GM23338 (cell line): ENCODE results near the gene MANBA. TPM values are rescaled to one million over a fixed set of nuclear protein-coding genes. Genes with fewer than 3 reads are reported as not detected.

Experiments
- ATAC-seq: fragments of 200-7000 bp; cut with Tn5 transposase; 3 replicates; pipeline ENCODE4 v1.9.1; 2020
- DNase-seq: peaks from one replicate; pipeline ENCODE4 v3.0.0-alpha.2; 2015; ENCODE audit warnings: low spot score
- H2AFZ ChIP-seq: fragments of 200-600 bp; sonication (generic); 2 replicates; pipeline ENCODE4 v1.8.0; 2016; ENCODE audit warnings: antibody characterized with exemption, mild to moderate bottlenecking, moderate library complexity
- H3F3A ChIP-seq: fragments of 200-600 bp; sonication (generic); replicated peaks from 2 replicates; pipeline ENCODE4 v1.8.0; 2017; ENCODE audit warnings: antibody characterized with exemption, mixed run types, low read depth
- H3K27ac ChIP-seq: fragments of 200-600 bp; sonication (generic); 2 replicates; pipeline ENCODE4 v1.6.1; 2016; ENCODE audit warnings: low read depth
- H3K27me3 ChIP-seq: fragments of 200-600 bp; sonication (generic); 2 replicates; pipeline ENCODE4 v1.8.0; 2016; ENCODE audit warnings: mild to moderate bottlenecking, mixed run types, moderate library complexity; ENCODE audit not compliant: insufficient read depth
- H3K36me3 ChIP-seq: fragments of 200-600 bp; sonication (generic); 2 replicates; pipeline ENCODE4 v1.8.0; 2016; ENCODE audit warnings: mild to moderate bottlenecking; ENCODE audit not compliant: insufficient read depth
- H3K4me1 ChIP-seq: fragments of 200-600 bp; sonication (generic); 2 replicates; pipeline ENCODE4 v1.8.0; 2016; ENCODE audit warnings: mild to moderate bottlenecking, moderate library complexity; ENCODE audit not compliant: insufficient read depth
- H3K4me2 ChIP-seq: fragments of 200-600 bp; sonication (generic); 2 replicates; pipeline ENCODE4 v1.7.1; 2017; ENCODE audit warnings: mixed run types
- H3K4me3 ChIP-seq: fragments of 200-600 bp; sonication (generic); 2 replicates; pipeline ENCODE4 v1.6.1; 2016; ENCODE audit warnings: mixed run types
- H3K79me2 ChIP-seq: fragments of 200-600 bp; sonication (generic); replicated peaks from 2 replicates; pipeline ENCODE4 v1.8.0; 2017; ENCODE audit warnings: mild to moderate bottlenecking; ENCODE audit not compliant: insufficient read depth
- H3K9me2 ChIP-seq: fragments of 200-600 bp; sonication (generic); 2 replicates; pipeline ENCODE4 v1.8.0; 2017; ENCODE audit not compliant: insufficient read depth
- H4K20me1 ChIP-seq: fragments of 200-600 bp; sonication (generic); replicated peaks from 2 replicates; pipeline ENCODE4 v1.8.0; 2017; ENCODE audit warnings: mild to moderate bottlenecking; ENCODE audit not compliant: insufficient read depth
- H3K27ac Mint-ChIP-seq: 2 replicates; pipeline ENCODE4 v1.8.0; 2020; ENCODE audit warnings: inconsistent platforms, mild to moderate bottlenecking, moderate library complexity, mixed read lengths
- H3K27me3 Mint-ChIP-seq: 3 replicates; pipeline ENCODE4 v1.8.0; 2022; ENCODE audit warnings: low read depth, mild to moderate bottlenecking, moderate library complexity, mixed read lengths, inconsistent platforms; ENCODE audit not compliant: insufficient read depth, poor library complexity
- H3K36me3 Mint-ChIP-seq: 3 replicates; pipeline ENCODE4 v1.8.0; 2021; ENCODE audit warnings: low read depth, mild to moderate bottlenecking, inconsistent platforms, moderate library complexity, mixed read lengths
- H3K4me1 Mint-ChIP-seq: 3 replicates; pipeline ENCODE4 v1.8.0; 2020; ENCODE audit warnings: mild to moderate bottlenecking, inconsistent platforms, mixed read lengths
- H3K4me3 Mint-ChIP-seq: 3 replicates; pipeline ENCODE4 v1.8.0; 2021; ENCODE audit warnings: moderate library complexity, mild to moderate bottlenecking, inconsistent platforms, mixed read lengths
- H3K9me3 Mint-ChIP-seq: 3 replicates; pipeline ENCODE4 v1.8.0; 2020; ENCODE audit warnings: moderate library complexity, mild to moderate bottlenecking, inconsistent platforms, mixed read lengths
- CREB1 ChIP-seq: fragments of 250-450 bp; sonication (Bioruptor Pico); IDR thresholded peaks from 2 replicates; pipeline ENCODE4 v1.5.0; 2020; ENCODE audit warnings: low read depth, mild to moderate bottlenecking, moderate library complexity
- CTCF ChIP-seq, 2 experiments: fragments of 200-600 bp in 1 of 2; sonication (generic) in 1 of 2; conservative IDR thresholded peaks; 2 replicates each; pipeline versions ENCODE4 v1.5.1 to v1.6.1; 2016 to 2017; ENCODE audit warnings: antibody characterized with exemption in 2 of 2, low read depth in 2 of 2, mild to moderate bottlenecking in 2 of 2, moderate library complexity in 1 of 2
- EZH2 ChIP-seq: fragments of 200-600 bp; sonication (generic); IDR thresholded peaks from one replicate; pipeline ENCODE4 v1.8.0; 2017; ENCODE audit warnings: antibody characterized with exemption, mild to moderate bottlenecking, low read depth; ENCODE audit not compliant: unreplicated experiment
- EZH2phosphoT487 ChIP-seq: fragments of 200-600 bp; sonication (generic); IDR thresholded peaks from one replicate; pipeline ENCODE4 v1.8.1; 2018; ENCODE audit warnings: antibody characterized with exemption; ENCODE audit not compliant: unreplicated experiment
- NANOG ChIP-seq: IDR thresholded peaks from 2 replicates; pipeline ENCODE4 v1.6.1; 2016; ENCODE audit warnings: antibody characterized with exemption, borderline replicate concordance
- POLR2AphosphoS5 ChIP-seq: IDR thresholded peaks from 2 replicates; pipeline ENCODE4 v1.6.1; 2016; ENCODE audit warnings: antibody characterized with exemption, low read depth
- STAT1 ChIP-seq: IDR thresholded peaks from one replicate; pipeline ENCODE4 v1.6.1; 2016; ENCODE audit warnings: antibody characterized with exemption; ENCODE audit not compliant: unreplicated experiment
- ZNF114 ChIP-seq: fragments of 250-450 bp; sonication (Bioruptor Pico); IDR thresholded peaks from 2 replicates; pipeline ENCODE4 v1.5.0; 2020; ENCODE audit warnings: mild to moderate bottlenecking, moderate library complexity
- ZNF331 ChIP-seq: fragments of 250-450 bp; sonication (Bioruptor Pico); IDR thresholded peaks from 2 replicates; pipeline ENCODE4 v1.5.0; 2020; ENCODE audit warnings: low read depth, mild to moderate bottlenecking, moderate library complexity
- ZNF462 ChIP-seq: fragments of 250-450 bp; sonication (Bioruptor Pico); IDR thresholded peaks from 2 replicates; pipeline ENCODE4 v1.5.0; 2020; ENCODE audit warnings: mild to moderate bottlenecking, moderate library complexity
- polyA plus RNA-seq: library from polyadenylated mRNA; unstranded; fragments of >200 nt; fragmentation: Nextera tagmentation; extraction: Ambion mirVana; gene quantifications from 2 replicates; pipeline ENCODE4 v1.2.1, GENCODE V29; 2016
- total RNA-seq: library from RNA; depleted of rRNA; stranded (reverse); fragments of >200 nt; shearing (Covaris generic); gene quantifications from 2 replicates; pipeline ENCODE4 v1.2.3, GENCODE V29; 2014
- TF ChIP-seq, protein P1 (sequence below): IDR thresholded peaks from 2 replicates; pipeline ENCODE4 v1.6.1; 2016; ENCODE audit warnings: antibody characterized with exemption

Gene MANBA
- total and polyA plus RNA-seq, 2 experiments from 2014 or later = 13.2 to 54.3 TPM

DNA sequence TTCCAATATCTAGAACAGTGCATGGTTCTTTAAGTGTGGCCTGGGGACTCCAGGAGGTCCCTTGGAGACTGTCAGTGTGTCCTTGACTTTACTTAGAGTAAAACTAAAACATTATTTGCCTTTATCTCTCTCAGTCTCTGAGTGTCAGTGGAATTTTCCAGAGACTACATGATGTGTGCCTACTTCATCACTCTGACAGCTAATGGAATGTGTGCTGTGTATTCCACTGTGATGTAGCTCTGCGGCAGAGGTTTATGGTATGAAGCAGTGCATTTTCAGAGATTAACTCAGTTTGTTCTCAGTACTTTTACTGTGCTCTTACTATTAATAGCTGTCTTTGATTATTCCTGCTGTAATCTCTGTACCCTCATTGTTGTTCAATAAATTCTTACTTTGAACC is 85.6 kb downstream of the MANBA start:
- no peak overlapping the region for H3K4me3 Mint-ChIP-seq
- Histone ChIP-seq H3K79me2 (no peaks in the 10 kb centered on the region), H3K9me2 (no peaks in the 10 kb centered on the region), H4K20me1 (no peaks in the 10 kb centered on the region), H3K4me3 (no peak overlapping the region), H3K36me3 (peaks cover 4% of the 10 kb centered on the region; the same call in 1 of the 2 replicates), H3K27ac (no peak overlapping the region), H3K4me2 (no peak overlapping the region), H3F3A (no peaks in the 10 kb centered on the region), H3K4me1 (no peaks in the 10 kb centered on the region), H3K27me3 (no peaks in the 10 kb centered on the region), H2AFZ (no peak overlapping the region)
- H3K9me3 Mint-ChIP-seq = peaks cover 8% of the 10 kb centered on the region; the same call in 2 of the 3 replicates
- H3K4me1 Mint-ChIP-seq = peaks cover 3% of the 10 kb centered on the region; the same call in 1 of the 3 replicates
- no peak for TF ChIP-seq NANOG
- TF ChIP-seq STAT1 = no peak
- TF ChIP-seq ZNF114 (CRISPR knock-in tag) = no peak
- TF ChIP-seq CTCF (conservative IDR thresholded peaks at IDR 0.05; ENCODE audit: low read depth in 2 of 2) = no peak
- no peak for TF ChIP-seq CREB1 (CRISPR knock-in tag)
- TF ChIP-seq, protein P1, sequence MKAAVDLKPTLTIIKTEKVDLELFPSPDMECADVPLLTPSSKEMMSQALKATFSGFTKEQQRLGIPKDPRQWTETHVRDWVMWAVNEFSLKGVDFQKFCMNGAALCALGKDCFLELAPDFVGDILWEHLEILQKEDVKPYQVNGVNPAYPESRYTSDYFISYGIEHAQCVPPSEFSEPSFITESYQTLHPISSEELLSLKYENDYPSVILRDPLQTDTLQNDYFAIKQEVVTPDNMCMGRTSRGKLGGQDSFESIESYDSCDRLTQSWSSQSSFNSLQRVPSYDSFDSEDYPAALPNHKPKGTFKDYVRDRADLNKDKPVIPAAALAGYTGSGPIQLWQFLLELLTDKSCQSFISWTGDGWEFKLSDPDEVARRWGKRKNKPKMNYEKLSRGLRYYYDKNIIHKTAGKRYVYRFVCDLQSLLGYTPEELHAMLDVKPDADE = no peak
- no peak for TF ChIP-seq EZH2
- no peak for TF ChIP-seq EZH2phosphoT487
- no peak for TF ChIP-seq POLR2AphosphoS5
- no peak for TF ChIP-seq ZNF462 (CRISPR knock-in tag)
- no peak for TF ChIP-seq ZNF331 (CRISPR knock-in tag)
- no peak for DNase-seq
- H3K36me3 Mint-ChIP-seq = peaks cover 19% of the 10 kb centered on the region; the same call in 2 of the 3 replicates
- H3K27me3 Mint-ChIP-seq = no peaks in the 10 kb centered on the region
- H3K27ac Mint-ChIP-seq = no peak overlapping the region
- no peak for ATAC-seq
